SK-N-SH treated with all-trans-retinoic acid at 6 μM for 48 hours (cell line): ENCODE measurements around the gene YPEL1.

Experiments used
- ATAC-seq: fragments of 200-7000 bp; cut with Tn5 transposase; 3 replicates; pipeline ENCODE4 v1.9.1; 2020; ENCODE audit warnings: mild to moderate bottlenecking, moderate library complexity
- ARNTL ChIP-seq: fragments of 450-650 bp; formaldehyde crosslinking; IDR thresholded peaks from 2 replicates; pipeline ENCODE4 v1.5.0; 2020; ENCODE audit warnings: low read depth, mild to moderate bottlenecking, moderate library complexity, borderline replicate concordance
- BACH2 ChIP-seq: fragments of 250-450 bp; sonication (Bioruptor Pico); IDR thresholded peaks from 2 replicates; pipeline ENCODE4 v1.9.0; 2021; ENCODE audit warnings: mild to moderate bottlenecking, borderline replicate concordance
- CSDC2 ChIP-seq: fragments of 250-450 bp; sonication (Bioruptor Pico); IDR thresholded peaks from 2 replicates; pipeline ENCODE4 v1.5.0; 2020; ENCODE audit warnings: mild to moderate bottlenecking, moderate library complexity
- GLIS3 ChIP-seq: fragments of 250-450 bp; sonication (Bioruptor Pico); IDR thresholded peaks from 2 replicates; pipeline ENCODE4 v1.5.0; 2020; ENCODE audit warnings: mild to moderate bottlenecking, moderate library complexity
- OSR1 ChIP-seq: fragments of 250-450 bp; sonication (Bioruptor Pico); IDR thresholded peaks from 2 replicates; pipeline ENCODE4 v1.8.0; 2022; ENCODE audit warnings: moderate library complexity, mild to moderate bottlenecking, inconsistent platforms
- PPARA ChIP-seq: fragments of 250-450 bp; sonication (Bioruptor Pico); IDR thresholded peaks from 2 replicates; pipeline ENCODE4 v1.5.0; 2020; ENCODE audit warnings: mild to moderate bottlenecking, borderline replicate concordance
- RARB ChIP-seq: fragments of 250-450 bp; sonication (Bioruptor Pico); IDR thresholded peaks from 2 replicates; pipeline ENCODE4 v1.8.0; 2021; ENCODE audit warnings: mild to moderate bottlenecking, moderate library complexity
- SNAI2 ChIP-seq: fragments of 250-450 bp; sonication (Bioruptor Pico); IDR thresholded peaks from 2 replicates; pipeline ENCODE4 v1.5.0; 2020; ENCODE audit warnings: mild to moderate bottlenecking, moderate library complexity
- TCF4 ChIP-seq: fragments of 250-450 bp; sonication (Bioruptor Pico); IDR thresholded peaks from 2 replicates; pipeline ENCODE4 v1.8.0; 2021; ENCODE audit warnings: mild to moderate bottlenecking, moderate library complexity, borderline replicate concordance
- ZC3H10 ChIP-seq: fragments of 250-450 bp; sonication (Bioruptor Pico); IDR thresholded peaks from 2 replicates; pipeline ENCODE4 v1.5.1; 2021; ENCODE audit warnings: mild to moderate bottlenecking, moderate library complexity
- ZFP3 ChIP-seq: fragments of 250-450 bp; sonication (Bioruptor Pico); IDR thresholded peaks from 2 replicates; pipeline ENCODE4 v1.5.0; 2020; ENCODE audit warnings: mild to moderate bottlenecking, moderate library complexity
- ZFP30 ChIP-seq: fragments of 450-650 bp; formaldehyde crosslinking; IDR thresholded peaks from 2 replicates; pipeline ENCODE4 v1.5.0; 2022; ENCODE audit warnings: mild to moderate bottlenecking, moderate library complexity
- ZNF565 ChIP-seq: fragments of 450-650 bp; formaldehyde crosslinking; conservative IDR thresholded peaks from 2 replicates; pipeline ENCODE4 v1.5.0; 2020; ENCODE audit warnings: low read depth, mild to moderate bottlenecking, moderate library complexity
- ZNF70 ChIP-seq: fragments of 450-650 bp; formaldehyde crosslinking; IDR thresholded peaks from 2 replicates; pipeline ENCODE4 v1.5.0; 2020; ENCODE audit warnings: mild to moderate bottlenecking, moderate library complexity
- TF ChIP-seq, protein P1 (sequence below): fragments of 250-450 bp; sonication (Bioruptor Pico); IDR thresholded peaks from 2 replicates; pipeline ENCODE4 v1.5.1; 2021; ENCODE audit warnings: mild to moderate bottlenecking, moderate library complexity
- TF ChIP-seq, protein P2 (sequence below): fragments of 250-450 bp; sonication (Bioruptor Pico); IDR thresholded peaks from 2 replicates; pipeline ENCODE4 v1.8.0; 2021; ENCODE audit warnings: low read depth, mild to moderate bottlenecking, moderate library complexity, borderline replicate concordance
- TF ChIP-seq, protein P3 (sequence below): fragments of 250-450 bp; sonication (Bioruptor Pico); IDR thresholded peaks from 2 replicates; pipeline ENCODE4 v1.8.0; 2020; ENCODE audit warnings: mild to moderate bottlenecking, moderate library complexity, borderline replicate concordance
- TF ChIP-seq, protein P4 (sequence below): fragments of 250-450 bp; sonication (Bioruptor Pico); IDR thresholded peaks from 2 replicates; pipeline ENCODE4 v1.5.1; 2020; ENCODE audit warnings: low read depth, mild to moderate bottlenecking, moderate library complexity
- TF ChIP-seq, protein P5 (sequence below): fragments of 250-450 bp; sonication (Bioruptor Pico); IDR thresholded peaks from 2 replicates; pipeline ENCODE4 v1.5.0; 2020; ENCODE audit warnings: mild to moderate bottlenecking, moderate library complexity

Gene YPEL1

DNA sequence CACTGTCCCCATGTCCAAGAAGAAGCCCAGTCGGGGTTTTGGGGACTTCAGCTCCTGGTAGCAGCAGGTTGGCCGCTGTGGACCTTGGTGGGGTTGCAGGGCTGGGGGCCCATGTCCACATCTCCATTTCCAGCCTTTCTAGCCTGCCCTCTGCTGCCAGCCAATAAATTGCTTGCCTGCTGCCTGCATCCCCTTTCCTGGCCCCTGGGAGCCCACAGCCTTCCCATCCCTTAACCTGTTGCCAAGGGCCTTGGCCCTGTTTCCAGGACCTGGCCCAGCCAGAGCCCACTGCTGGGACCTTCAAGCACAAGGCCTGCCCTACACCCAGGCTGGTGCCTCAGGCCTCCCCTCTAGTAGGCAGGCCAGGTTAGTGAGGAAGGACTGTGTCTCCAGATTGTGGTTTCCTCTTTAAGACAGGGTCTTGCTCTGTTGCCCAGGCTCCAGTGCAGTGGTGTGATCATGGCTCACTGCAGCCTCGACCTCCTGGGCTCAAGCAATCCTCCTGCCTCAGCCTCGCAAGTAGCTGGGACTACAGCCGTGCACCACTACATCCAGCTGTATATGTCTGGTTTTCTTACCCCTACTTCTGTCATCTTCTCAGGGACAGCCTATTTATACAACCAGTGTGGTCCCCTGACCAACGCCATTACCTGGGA lies 40.0 kb downstream of the YPEL1 start:
- TF ChIP-seq ZC3H10 (CRISPR knock-in tag): no peak
- no peak for TF ChIP-seq ZFP30 (CRISPR knock-in tag)
- TF ChIP-seq, protein P1, sequence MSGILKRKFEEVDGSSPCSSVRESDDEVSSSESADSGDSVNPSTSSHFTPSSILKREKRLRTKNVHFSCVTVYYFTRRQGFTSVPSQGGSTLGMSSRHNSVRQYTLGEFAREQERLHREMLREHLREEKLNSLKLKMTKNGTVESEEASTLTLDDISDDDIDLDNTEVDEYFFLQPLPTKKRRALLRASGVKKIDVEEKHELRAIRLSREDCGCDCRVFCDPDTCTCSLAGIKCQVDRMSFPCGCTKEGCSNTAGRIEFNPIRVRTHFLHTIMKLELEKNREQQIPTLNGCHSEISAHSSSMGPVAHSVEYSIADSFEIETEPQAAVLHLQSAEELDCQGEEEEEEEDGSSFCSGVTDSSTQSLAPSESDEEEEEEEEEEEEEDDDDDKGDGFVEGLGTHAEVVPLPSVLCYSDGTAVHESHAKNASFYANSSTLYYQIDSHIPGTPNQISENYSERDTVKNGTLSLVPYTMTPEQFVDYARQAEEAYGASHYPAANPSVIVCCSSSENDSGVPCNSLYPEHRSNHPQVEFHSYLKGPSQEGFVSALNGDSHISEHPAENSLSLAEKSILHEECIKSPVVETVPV: no peak
- TF ChIP-seq CSDC2 (CRISPR knock-in tag): no peak
- no peak for TF ChIP-seq RARB (CRISPR knock-in tag)
- TF ChIP-seq, protein P2, sequence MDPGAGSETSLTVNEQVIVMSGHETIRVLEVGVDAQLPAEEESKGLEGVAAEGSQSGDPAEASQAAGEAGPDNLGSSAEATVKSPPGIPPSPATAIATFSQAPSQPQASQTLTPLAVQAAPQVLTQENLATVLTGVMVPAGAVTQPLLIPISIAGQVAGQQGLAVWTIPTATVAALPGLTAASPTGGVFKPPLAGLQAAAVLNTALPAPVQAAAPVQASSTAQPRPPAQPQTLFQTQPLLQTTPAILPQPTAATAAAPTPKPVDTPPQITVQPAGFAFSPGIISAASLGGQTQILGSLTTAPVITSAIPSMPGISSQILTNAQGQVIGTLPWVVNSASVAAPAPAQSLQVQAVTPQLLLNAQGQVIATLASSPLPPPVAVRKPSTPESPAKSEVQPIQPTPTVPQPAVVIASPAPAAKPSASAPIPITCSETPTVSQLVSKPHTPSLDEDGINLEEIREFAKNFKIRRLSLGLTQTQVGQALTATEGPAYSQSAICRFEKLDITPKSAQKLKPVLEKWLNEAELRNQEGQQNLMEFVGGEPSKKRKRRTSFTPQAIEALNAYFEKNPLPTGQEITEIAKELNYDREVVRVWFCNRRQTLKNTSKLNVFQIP (CRISPR knock-in tag): no peak
- no peak for TF ChIP-seq SNAI2 (CRISPR knock-in tag)
- no peak for TF ChIP-seq GLIS3 (CRISPR knock-in tag)
- no peak for TF ChIP-seq ZNF565
- no peak for TF ChIP-seq ZNF70 (CRISPR knock-in tag)
- no peak for TF ChIP-seq TCF4 (CRISPR knock-in tag)
- no peak for TF ChIP-seq OSR1 (CRISPR knock-in tag)
- no peak for ATAC-seq

DNA sequence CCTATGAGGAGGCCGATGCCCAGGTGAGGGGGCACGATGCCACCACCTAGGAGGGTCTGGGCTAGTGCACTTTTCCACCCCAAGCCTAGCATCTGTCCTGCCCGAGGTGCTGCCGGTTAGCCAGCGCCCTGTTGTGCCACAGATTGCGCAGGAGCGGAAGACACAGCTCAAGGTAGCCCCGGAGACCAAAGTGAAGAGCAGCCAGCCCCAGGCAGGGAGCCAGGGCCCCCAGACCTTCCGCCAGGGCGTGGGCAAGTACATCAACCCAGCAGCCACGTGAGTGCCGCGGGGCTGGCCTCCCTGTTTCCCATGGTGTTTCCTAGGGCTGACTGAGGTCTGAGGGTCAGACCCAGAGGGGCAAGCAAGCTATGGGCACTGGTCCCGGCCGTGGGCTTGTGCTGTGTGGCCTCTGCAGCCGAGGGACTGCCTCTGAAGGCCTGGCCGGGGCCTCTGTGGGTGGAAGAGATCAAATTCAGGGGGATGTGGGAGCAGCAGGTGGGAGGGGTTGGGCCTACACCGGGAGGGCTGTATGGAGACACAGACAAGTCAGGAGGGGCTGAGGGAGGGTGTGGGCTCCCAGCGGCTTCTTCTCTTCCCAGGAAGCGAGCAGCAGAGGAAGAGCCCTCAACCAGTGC lies 40.7 kb downstream of the YPEL1 start:
- ATAC-seq: no peak
- TF ChIP-seq ARNTL: no peak
- TF ChIP-seq, protein P2 (CRISPR knock-in tag): no peak
- no peak for TF ChIP-seq ZFP3 (CRISPR knock-in tag)
- TF ChIP-seq ZNF70 (CRISPR knock-in tag): no peak
- TF ChIP-seq, protein P3, sequence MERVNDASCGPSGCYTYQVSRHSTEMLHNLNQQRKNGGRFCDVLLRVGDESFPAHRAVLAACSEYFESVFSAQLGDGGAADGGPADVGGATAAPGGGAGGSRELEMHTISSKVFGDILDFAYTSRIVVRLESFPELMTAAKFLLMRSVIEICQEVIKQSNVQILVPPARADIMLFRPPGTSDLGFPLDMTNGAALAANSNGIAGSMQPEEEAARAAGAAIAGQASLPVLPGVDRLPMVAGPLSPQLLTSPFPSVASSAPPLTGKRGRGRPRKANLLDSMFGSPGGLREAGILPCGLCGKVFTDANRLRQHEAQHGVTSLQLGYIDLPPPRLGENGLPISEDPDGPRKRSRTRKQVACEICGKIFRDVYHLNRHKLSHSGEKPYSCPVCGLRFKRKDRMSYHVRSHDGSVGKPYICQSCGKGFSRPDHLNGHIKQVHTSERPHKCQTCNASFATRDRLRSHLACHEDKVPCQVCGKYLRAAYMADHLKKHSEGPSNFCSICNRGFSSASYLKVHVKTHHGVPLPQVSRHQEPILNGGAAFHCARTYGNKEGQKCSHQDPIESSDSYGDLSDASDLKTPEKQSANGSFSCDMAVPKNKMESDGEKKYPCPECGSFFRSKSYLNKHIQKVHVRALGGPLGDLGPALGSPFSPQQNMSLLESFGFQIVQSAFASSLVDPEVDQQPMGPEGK (CRISPR knock-in tag): no peak
- TF ChIP-seq, protein P4, sequence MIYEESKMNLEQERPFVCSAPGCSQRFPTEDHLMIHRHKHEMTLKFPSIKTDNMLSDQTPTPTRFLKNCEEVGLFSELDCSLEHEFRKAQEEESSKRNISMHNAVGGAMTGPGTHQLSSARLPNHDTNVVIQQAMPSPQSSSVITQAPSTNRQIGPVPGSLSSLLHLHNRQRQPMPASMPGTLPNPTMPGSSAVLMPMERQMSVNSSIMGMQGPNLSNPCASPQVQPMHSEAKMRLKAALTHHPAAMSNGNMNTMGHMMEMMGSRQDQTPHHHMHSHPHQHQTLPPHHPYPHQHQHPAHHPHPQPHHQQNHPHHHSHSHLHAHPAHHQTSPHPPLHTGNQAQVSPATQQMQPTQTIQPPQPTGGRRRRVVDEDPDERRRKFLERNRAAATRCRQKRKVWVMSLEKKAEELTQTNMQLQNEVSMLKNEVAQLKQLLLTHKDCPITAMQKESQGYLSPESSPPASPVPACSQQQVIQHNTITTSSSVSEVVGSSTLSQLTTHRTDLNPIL: no peak
- TF ChIP-seq ZFP30 (CRISPR knock-in tag): no peak
- no peak for TF ChIP-seq CSDC2 (CRISPR knock-in tag)
- TF ChIP-seq BACH2 (CRISPR knock-in tag): no peak
- TF ChIP-seq TCF4 (CRISPR knock-in tag): no peak
- TF ChIP-seq, protein P5, sequence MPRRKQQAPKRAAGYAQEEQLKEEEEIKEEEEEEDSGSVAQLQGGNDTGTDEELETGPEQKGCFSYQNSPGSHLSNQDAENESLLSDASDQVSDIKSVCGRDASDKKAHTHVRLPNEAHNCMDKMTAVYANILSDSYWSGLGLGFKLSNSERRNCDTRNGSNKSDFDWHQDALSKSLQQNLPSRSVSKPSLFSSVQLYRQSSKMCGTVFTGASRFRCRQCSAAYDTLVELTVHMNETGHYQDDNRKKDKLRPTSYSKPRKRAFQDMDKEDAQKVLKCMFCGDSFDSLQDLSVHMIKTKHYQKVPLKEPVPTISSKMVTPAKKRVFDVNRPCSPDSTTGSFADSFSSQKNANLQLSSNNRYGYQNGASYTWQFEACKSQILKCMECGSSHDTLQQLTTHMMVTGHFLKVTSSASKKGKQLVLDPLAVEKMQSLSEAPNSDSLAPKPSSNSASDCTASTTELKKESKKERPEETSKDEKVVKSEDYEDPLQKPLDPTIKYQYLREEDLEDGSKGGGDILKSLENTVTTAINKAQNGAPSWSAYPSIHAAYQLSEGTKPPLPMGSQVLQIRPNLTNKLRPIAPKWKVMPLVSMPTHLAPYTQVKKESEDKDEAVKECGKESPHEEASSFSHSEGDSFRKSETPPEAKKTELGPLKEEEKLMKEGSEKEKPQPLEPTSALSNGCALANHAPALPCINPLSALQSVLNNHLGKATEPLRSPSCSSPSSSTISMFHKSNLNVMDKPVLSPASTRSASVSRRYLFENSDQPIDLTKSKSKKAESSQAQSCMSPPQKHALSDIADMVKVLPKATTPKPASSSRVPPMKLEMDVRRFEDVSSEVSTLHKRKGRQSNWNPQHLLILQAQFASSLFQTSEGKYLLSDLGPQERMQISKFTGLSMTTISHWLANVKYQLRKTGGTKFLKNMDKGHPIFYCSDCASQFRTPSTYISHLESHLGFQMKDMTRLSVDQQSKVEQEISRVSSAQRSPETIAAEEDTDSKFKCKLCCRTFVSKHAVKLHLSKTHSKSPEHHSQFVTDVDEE (CRISPR knock-in tag): no peak
- TF ChIP-seq, protein P1: no peak
- TF ChIP-seq OSR1 (CRISPR knock-in tag): no peak
- no peak for TF ChIP-seq ZC3H10 (CRISPR knock-in tag)
- no peak for TF ChIP-seq ZNF565
- no peak for TF ChIP-seq PPARA (CRISPR knock-in tag)
